GM12878 (cell line): ENCODE measurements around the gene NOVA1. TPM values are rescaled to one million over a fixed set of nuclear protein-coding genes. Genes with fewer than 3 reads are reported as not detected.

Experiments
- ATAC-seq: fragments of 200-7000 bp; cut with Tn5 transposase; 3 replicates; pipeline ENCODE4 v1.9.1; 2020; ENCODE audit warnings: mild to moderate bottlenecking, moderate library complexity
- BruUV-seq: library from RNA; stranded (reverse); fragments of 400-500 nt; replicated peaks from 2 replicates; lab custom pipeline; 2021; lab: Mats Ljungman, UMichigan
- CTCF ChIA-PET: fragments of 300-600 bp; sonication (Branson Sonifier 250); formaldehyde crosslinking; extraction: SDS; loops from one replicate; lab custom pipeline; 2021; ENCODE audit warnings: inconsistent platforms; lab: Yijun Ruan, JAX
- POLR2A ChIA-PET: fragments of 350-600 bp; formaldehyde crosslinking; extraction: SDS; loops from one replicate; lab custom pipeline; 2021; ENCODE audit warnings: inconsistent platforms; lab: Charles Lee
- RAD21 ChIA-PET: fragments of 300-600 bp; sonication (Branson Sonifier 250); formaldehyde crosslinking; loops from one replicate; lab custom pipeline; 2023; ENCODE audit warnings: antibody characterized with exemption; ENCODE audit not compliant: unreplicated experiment; lab: Charles Lee
- SMC1A ChIA-PET: fragments of 300-600 bp; sonication (Branson Sonifier 250); formaldehyde crosslinking; loops from one replicate; lab custom pipeline; 2023; ENCODE audit not compliant: unreplicated experiment, uncharacterized antibody; lab: Charles Lee
- DNase-seq: peaks from one replicate; pipeline ENCODE4 v3.0.0-alpha.2; 2011; ENCODE audit warnings: low read depth, low spot score
- FAIRE-seq: peaks from 3 replicates; lab custom pipeline; 2011; peaks lifted over from hg19 to GRCh38; lab: Jason Lieb, UNC
- H2AFZ ChIP-seq: 2 replicates; pipeline ENCODE4 v1.6.0; 2011; ENCODE audit warnings: low read depth, low read length, control low read depth; ENCODE audit not compliant: control insufficient read depth
- H3K27ac ChIP-seq: 2 replicates; pipeline ENCODE4 v1.5.1; 2011; ENCODE audit warnings: control low read depth; ENCODE audit not compliant: control insufficient read depth, insufficient read depth
- H3K27me3 ChIP-seq, 2 experiments: replicated peaks in 1 of 2; 2 replicates each; pipeline versions ENCODE4 v1.6.0 to v1.6.1; 2011; ENCODE audit warnings: low read length in 1 of 2; ENCODE audit not compliant: control insufficient read depth in 2 of 2, insufficient read depth in 2 of 2
- H3K36me3 ChIP-seq, 2 experiments: 2 replicates each; pipeline ENCODE4 v1.5.1; 2011; ENCODE audit warnings: low read length in 1 of 2; ENCODE audit not compliant: control insufficient read depth in 2 of 2, insufficient read depth in 2 of 2
- H3K4me1 ChIP-seq: 2 replicates; pipeline ENCODE4 v1.6.1; 2011; ENCODE audit warnings: mild to moderate bottlenecking, low read length, moderate library complexity, mixed read lengths; ENCODE audit not compliant: control insufficient read depth, insufficient read depth
- H3K4me2 ChIP-seq: 2 replicates; pipeline ENCODE4 v1.6.0; 2011; ENCODE audit warnings: control low read depth; ENCODE audit not compliant: control insufficient read depth, insufficient read depth
- H3K4me3 ChIP-seq: fragments of 200-600 bp; sonication (generic); 2 replicates; pipeline ENCODE4 v1.5.1; 2016
- H3K79me2 ChIP-seq: 2 replicates; pipeline ENCODE4 v1.6.0; 2011; ENCODE audit warnings: low read length; ENCODE audit not compliant: control insufficient read depth, insufficient read depth
- H3K9ac ChIP-seq: 2 replicates; pipeline ENCODE4 v1.8.0; 2011; ENCODE audit warnings: low read length, control low read depth, mixed read lengths; ENCODE audit not compliant: control insufficient read depth, insufficient read depth
- H3K9me3 ChIP-seq: replicated peaks from 3 replicates; pipeline ENCODE4 v1.5.1; 2011; ENCODE audit warnings: mild to moderate bottlenecking, low read length; ENCODE audit not compliant: control insufficient read depth, insufficient read depth
- H4K20me1 ChIP-seq: 2 replicates; pipeline ENCODE4 v1.6.0; 2011; ENCODE audit not compliant: control insufficient read depth, insufficient read depth
- ATF2 ChIP-seq: IDR thresholded peaks from 2 replicates; pipeline ENCODE4 v1.6.1; 2012; ENCODE audit warnings: low read length, inconsistent platforms
- CBX5 ChIP-seq: sonication (generic); IDR thresholded peaks from 2 replicates; pipeline ENCODE4 v1.6.1; 2016; ENCODE audit warnings: low read depth, moderate library complexity, mild to moderate bottlenecking, inconsistent platforms
- CHD4 ChIP-seq: fragments of 200-600 bp; sonication (generic); IDR thresholded peaks from 2 replicates; pipeline ENCODE4 v1.6.1; 2016; ENCODE audit warnings: mild to moderate bottlenecking
- ESRRA ChIP-seq: IDR thresholded peaks from 2 replicates; pipeline ENCODE4 v1.6.1; 2012; ENCODE audit warnings: mild to moderate bottlenecking, low read length, improper control_type of control experiment
- EZH2 ChIP-seq: IDR thresholded peaks from 2 replicates; pipeline ENCODE4 v1.6.1; 2012; ENCODE audit warnings: low read depth, mild to moderate bottlenecking, control low read depth, inconsistent platforms, low read length, borderline replicate concordance; ENCODE audit not compliant: control insufficient read depth
- NR2F1 ChIP-seq: fragments of 450-650 bp; conservative IDR thresholded peaks from 2 replicates; pipeline ENCODE4 v1.6.1; 2017; ENCODE audit warnings: mild to moderate bottlenecking
- POLR2AphosphoS5 ChIP-seq: IDR thresholded peaks from 2 replicates; pipeline ENCODE4 v1.6.1; 2011; ENCODE audit warnings: mild to moderate bottlenecking, low read length, inconsistent platforms
- RAD21 ChIP-seq: IDR thresholded peaks from 2 replicates; pipeline ENCODE4 v1.6.1; 2011; ENCODE audit warnings: mild to moderate bottlenecking, low read depth, low read length, moderate library complexity; ENCODE audit not compliant: insufficient read depth
- RB1 ChIP-seq: fragments of 450-650 bp; formaldehyde crosslinking; IDR thresholded peaks from 2 replicates; pipeline ENCODE4 v1.6.1; 2017; ENCODE audit warnings: mild to moderate bottlenecking, borderline replicate concordance
- TCF12 ChIP-seq: IDR thresholded peaks from 2 replicates; pipeline ENCODE4 v1.6.1; 2011; ENCODE audit warnings: low read depth, mild to moderate bottlenecking, low read length
- TCF3 ChIP-seq: IDR thresholded peaks from 2 replicates; pipeline ENCODE4 v1.6.1; 2012; ENCODE audit warnings: low read depth, mild to moderate bottlenecking, low read length, borderline replicate concordance; ENCODE audit not compliant: insufficient read depth
- WRNIP1 ChIP-seq: IDR thresholded peaks from 2 replicates; pipeline ENCODE4 v1.6.1; 2011; ENCODE audit warnings: low read depth, low read length, improper control_type of control experiment, borderline replicate concordance
- WGBS: methylation state at CpG from one replicate; pipeline ENCODE4 v1.1.6; 2016; ENCODE audit warnings: low lambda C conversion rate; ENCODE audit not compliant: insufficient replicate concordance, insufficient coverage; ENCODE audit errors: missing lambda C conversion rate; 5-methylcytosine and 5-hydroxymethylcytosine counted together
- in situ Hi-C: fragments of 300-500 bp; cut with MboI; formaldehyde crosslinking; loops from 9 replicates; pipeline ENCODE4 v1.14.3; 2018; ENCODE audit warnings: mixed read lengths
- intact Hi-C: fragments of 100-400 bp; cut with micrococcal nuclease; formaldehyde crosslinking; loops from one replicate; pipeline ENCODE4 v1.14.2; 2022; ENCODE audit not compliant: unreplicated experiment
- polyA plus RNA-seq, 11 experiments: library from polyadenylated mRNA; depleted of rRNA in 4 of 11; unstranded in 6 of 11; stranded (reverse) in 5 of 11; fragments of >200 nt; fragmentation: Nextera tagmentation in 4 of 11; fragmentation: Illumina TruSeq in 1 of 11; extraction: Ambion mirVana in 4 of 11; extraction: Trizol in 1 of 11; gene quantifications; 1 replicate in 1 of 11; 2 replicates in 10 of 11; pipeline versions ENCODE4 v1.2.1 to v1.2.3, GENCODE V29; 2011 to 2016; ENCODE audit warnings: inconsistent platforms in 2 of 11, missing spikeins in 2 of 11, low read depth in 1 of 11
- total RNA-seq, 4 experiments: library from RNA; depleted of rRNA in 3 of 4; stranded (reverse); fragments of >200 nt in 3 of 4; fragmentation: Illumina TruSeq in 1 of 4; extraction: Trizol in 1 of 4; gene quantifications; 2 replicates each; pipeline versions ENCODE4 v1.2.1 to v1.2.3, GENCODE V29; 2013 to 2021
- TF ChIP-seq, protein P1 (sequence below): fragments of 450-650 bp; conservative IDR thresholded peaks from 2 replicates; pipeline ENCODE4 v1.6.1; 2017; ENCODE audit warnings: mild to moderate bottlenecking, moderate library complexity
- TF ChIP-seq, protein P2 (sequence below): fragments of 450-650 bp; IDR thresholded peaks from 2 replicates; pipeline ENCODE4 v1.6.1; 2017; ENCODE audit warnings: mild to moderate bottlenecking, low read depth, inconsistent platforms; ENCODE audit not compliant: poor library complexity, severe bottlenecking

Gene NOVA1
- total and polyA plus RNA-seq, 10 of the 15 experiments (the other 5 are each of a cell fraction or from before 2014, with no cell fraction given), result 0.05 to 0.41 TPM; not detected in 8

DNA sequence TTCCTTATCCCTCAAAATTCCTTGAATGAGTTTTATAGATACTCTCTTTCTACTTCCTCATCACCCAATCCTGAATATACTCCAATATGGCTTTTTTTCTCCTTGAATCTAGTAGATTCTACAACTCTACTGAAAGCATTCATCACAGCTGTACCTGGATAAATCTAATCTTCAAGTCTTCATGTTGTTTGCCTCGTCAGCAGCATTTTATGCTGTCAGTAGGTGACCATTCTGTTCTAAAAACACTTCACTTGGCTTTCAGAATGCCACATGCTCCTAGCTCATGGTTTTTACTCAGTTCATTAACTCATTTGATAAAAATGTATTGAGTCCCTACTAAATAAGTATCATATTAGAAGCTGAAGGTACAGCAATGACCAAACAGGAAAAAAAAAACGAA lies 113.3 kb downstream of the NOVA1 start:
- no peaks in the 10 kb centered on the region for H3K9me3 ChIP-seq
- no peak overlapping the region for H3K4me2 ChIP-seq
- no peak overlapping the region for H3K9ac ChIP-seq
- BruUV-seq, result no TSS peak
- no peak overlapping the region for H2AFZ ChIP-seq
- in situ Hi-C loops, result no loop called here
- ATAC-seq (no peak), DNase-seq (no peak), FAIRE-seq (no peak)
- H3K36me3 ChIP-seq, result no peaks in the 10 kb centered on the region
- no peaks in the 10 kb centered on the region for H4K20me1 ChIP-seq
- 0% methylated on average over 2 of the region's 2 CpGs for WGBS
- H3K4me3 ChIP-seq, result no peak overlapping the region
- intact Hi-C loops, result no loop called here
- no peaks in the 10 kb centered on the region for H3K4me1 ChIP-seq
- ChIA-PET RAD21 (no interaction called here), POLR2A (no interaction called here), SMC1A (no interaction called here), CTCF (no interaction called here)
- no peak for TF ChIP-seq NR2F1
- TF ChIP-seq, protein P1, sequence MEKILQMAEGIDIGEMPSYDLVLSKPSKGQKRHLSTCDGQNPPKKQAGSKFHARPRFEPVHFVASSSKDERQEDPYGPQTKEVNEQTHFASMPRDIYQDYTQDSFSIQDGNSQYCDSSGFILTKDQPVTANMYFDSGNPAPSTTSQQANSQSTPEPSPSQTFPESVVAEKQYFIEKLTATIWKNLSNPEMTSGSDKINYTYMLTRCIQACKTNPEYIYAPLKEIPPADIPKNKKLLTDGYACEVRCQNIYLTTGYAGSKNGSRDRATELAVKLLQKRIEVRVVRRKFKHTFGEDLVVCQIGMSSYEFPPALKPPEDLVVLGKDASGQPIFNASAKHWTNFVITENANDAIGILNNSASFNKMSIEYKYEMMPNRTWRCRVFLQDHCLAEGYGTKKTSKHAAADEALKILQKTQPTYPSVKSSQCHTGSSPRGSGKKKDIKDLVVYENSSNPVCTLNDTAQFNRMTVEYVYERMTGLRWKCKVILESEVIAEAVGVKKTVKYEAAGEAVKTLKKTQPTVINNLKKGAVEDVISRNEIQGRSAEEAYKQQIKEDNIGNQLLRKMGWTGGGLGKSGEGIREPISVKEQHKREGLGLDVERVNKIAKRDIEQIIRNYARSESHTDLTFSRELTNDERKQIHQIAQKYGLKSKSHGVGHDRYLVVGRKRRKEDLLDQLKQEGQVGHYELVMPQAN, result no peak
- no peak for TF ChIP-seq TCF3
- TF ChIP-seq CBX5, result no peak
- no peak for TF ChIP-seq ESRRA
- H3K27ac ChIP-seq, result no peak overlapping the region
- H3K27me3 ChIP-seq, result no peaks in the 10 kb centered on the region
- H3K79me2 ChIP-seq, result no peaks in the 10 kb centered on the region

DNA sequence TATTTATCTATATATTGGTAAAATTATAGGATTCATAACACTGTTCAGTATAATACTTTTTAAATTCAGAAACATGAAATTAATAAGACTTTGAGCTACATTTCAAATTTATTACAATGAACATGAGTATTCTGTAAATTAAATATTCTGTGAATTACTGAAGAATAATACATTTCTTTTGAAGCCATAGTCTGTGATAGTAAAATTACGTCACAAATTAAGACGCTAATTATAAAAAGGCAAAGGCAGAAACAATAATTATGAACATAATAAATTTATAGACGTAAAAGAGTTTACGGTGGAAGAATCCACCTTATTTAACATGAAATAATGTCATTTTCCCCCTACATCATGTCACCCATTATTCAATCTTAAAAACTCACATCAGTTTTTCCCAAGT lies 118.9 kb downstream of the NOVA1 start:
- Histone ChIP-seq H3K27ac (no peak overlapping the region), H3K9ac (no peak overlapping the region), H3K4me1 (no peaks in the 10 kb centered on the region), H3K4me2 (no peak overlapping the region), H3K79me2 (no peaks in the 10 kb centered on the region), H3K4me3 (no peak overlapping the region), H2AFZ (no peak overlapping the region), H3K27me3 (no peaks in the 10 kb centered on the region), H3K9me3 (no peaks in the 10 kb centered on the region), H3K36me3 (no peaks in the 10 kb centered on the region), H4K20me1 (no peaks in the 10 kb centered on the region)
- FAIRE-seq (no peak), ATAC-seq (no peak), DNase-seq (no peak)
- 57% methylated on average over 4 of the region's 4 CpGs for WGBS
- ChIA-PET POLR2A (no interaction called here), RAD21 (no interaction called here), CTCF (no interaction called here), SMC1A (no interaction called here)
- no TSS peak for BruUV-seq
- intact Hi-C loops, result no loop called here
- in situ Hi-C loops, result no loop called here
- no peak for TF ChIP-seq RB1
- no peak for TF ChIP-seq WRNIP1
- TF ChIP-seq, protein P2, sequence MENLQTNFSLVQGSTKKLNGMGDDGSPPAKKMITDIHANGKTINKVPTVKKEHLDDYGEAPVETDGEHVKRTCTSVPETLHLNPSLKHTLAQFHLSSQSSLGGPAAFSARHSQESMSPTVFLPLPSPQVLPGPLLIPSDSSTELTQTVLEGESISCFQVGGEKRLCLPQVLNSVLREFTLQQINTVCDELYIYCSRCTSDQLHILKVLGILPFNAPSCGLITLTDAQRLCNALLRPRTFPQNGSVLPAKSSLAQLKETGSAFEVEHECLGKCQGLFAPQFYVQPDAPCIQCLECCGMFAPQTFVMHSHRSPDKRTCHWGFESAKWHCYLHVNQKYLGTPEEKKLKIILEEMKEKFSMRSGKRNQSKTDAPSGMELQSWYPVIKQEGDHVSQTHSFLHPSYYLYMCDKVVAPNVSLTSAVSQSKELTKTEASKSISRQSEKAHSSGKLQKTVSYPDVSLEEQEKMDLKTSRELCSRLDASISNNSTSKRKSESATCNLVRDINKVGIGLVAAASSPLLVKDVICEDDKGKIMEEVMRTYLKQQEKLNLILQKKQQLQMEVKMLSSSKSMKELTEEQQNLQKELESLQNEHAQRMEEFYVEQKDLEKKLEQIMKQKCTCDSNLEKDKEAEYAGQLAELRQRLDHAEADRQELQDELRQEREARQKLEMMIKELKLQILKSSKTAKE, result no peak
- no peak for TF ChIP-seq EZH2
- no peak for TF ChIP-seq POLR2AphosphoS5
- TF ChIP-seq ATF2, result no peak
- no peak for TF ChIP-seq NR2F1
- no peak for TF ChIP-seq RAD21
- no peak for TF ChIP-seq CHD4
- no peak for TF ChIP-seq TCF12
